Thyroid gland (tissue), 4 donors: ENCODE measurements around the gene FAM76A. TPM values are rescaled to one million over a fixed set of nuclear protein-coding genes. Genes with fewer than 3 reads are reported as not detected.
"Not testable (repeated sequence)": the region's sequence is repeated elsewhere in the genome, so short reads cannot be mapped to it uniquely, and the experiment has no call there.

Experiments
- DNase-seq, 2 donors: peaks; one replicate each; pipeline ENCODE4 v3.0.0-alpha.2; 2019
- H3K27ac ChIP-seq, 3 donors: fragments of 200-600 bp; sonication (generic); 1 replicate in 2 of 3; 2 replicates in 1 of 3; pipeline ENCODE4 v1.5.1; 2016 to 2019; ENCODE audit warnings: mild to moderate bottlenecking in 1 of 3, moderate library complexity in 1 of 3
- H3K27me3 ChIP-seq: fragments of 200-600 bp; sonication (generic); one replicate; pipeline ENCODE4 v1.5.1; 2019
- H3K36me3 ChIP-seq, 2 donors: fragments of 200-600 bp; sonication (generic); one replicate each; pipeline ENCODE4 v1.5.1; 2016 to 2019
- H3K4me1 ChIP-seq, 2 donors: fragments of 200-600 bp; sonication (generic); one replicate each; pipeline ENCODE4 v1.5.1; 2017 to 2019
- H3K4me3 ChIP-seq, 3 donors: fragments of 200-600 bp; sonication (generic); replicated peaks in 1 of 3; 1 replicate in 2 of 3; 2 replicates in 1 of 3; pipeline ENCODE4 v1.5.1; 2016; ENCODE audit warnings: mild to moderate bottlenecking in 1 of 3
- H3K9me3 ChIP-seq: fragments of 200-600 bp; sonication (generic); one replicate; pipeline ENCODE4 v1.5.1; 2017
- CTCF ChIP-seq, 6 experiments: fragments of 200-600 bp in 3 of 6; fragments of 450-650 bp in 3 of 6; sonication (generic) in 3 of 6; IDR thresholded peaks; one replicate each; pipeline ENCODE4 v1.5.1; 2016 to 2019; ENCODE audit warnings: antibody characterized with exemption in 6 of 6, mild to moderate bottlenecking in 2 of 6, inconsistent platforms in 1 of 6, moderate library complexity in 1 of 6
- POLR2A ChIP-seq, 2 donors: fragments of 450-650 bp; IDR thresholded peaks; one replicate each; pipeline ENCODE4 v1.6.1; 2017; ENCODE audit warnings: antibody characterized with exemption in 2 of 2, mild to moderate bottlenecking in 2 of 2, moderate library complexity in 1 of 2
- WGBS, 2 donors: methylation state at CpG; one replicate each; pipeline ENCODE4 v1.1.5; 2017; 5-methylcytosine and 5-hydroxymethylcytosine counted together
- intact Hi-C: fragments of 100-400 bp; cut with DNase I; formaldehyde crosslinking; loops from one replicate; pipeline ENCODE4 v1.15.1; 2023
- total RNA-seq, 4 donors: library from RNA; depleted of rRNA; stranded (reverse); fragments of >200 nt; gene quantifications; one replicate each; pipeline ENCODE4 v1.2.3, GENCODE V29; 2016

Gene FAM76A
- total RNA-seq, result 10 to 100 TPM; 23.7 to 32.6 (median 30.7) TPM

GRCh38 chr1:27725374-27726172 is at the start of gene FAM76A:
FAM76A (plus strand) TSS chr1:27725961; CDS start chr1:27726081, 120 bp downstream.
- no peaks in the 10 kb centered on the region for H3K36me3 ChIP-seq
- no peaks in the 10 kb centered on the region for H3K27me3 ChIP-seq
- H3K9me3 ChIP-seq, result no peaks in the 10 kb centered on the region
- intact Hi-C loops, result loop anchor here (5.0 kb wide), 1 partner anchor 53 kb away; the partner anchor contains the start of gene IFI6
- TF ChIP-seq POLR2A (IDR thresholded peaks at IDR 0.05), result peak; percentile 37 to 92
- peak in 3 of 6 experiments; percentile 35 to 55 (median 49) for TF ChIP-seq CTCF (IDR thresholded peaks at IDR 0.05)
- H3K4me3 ChIP-seq, result peak within 1 kb of the TSS; percentile 75 to 95 (median 79)
- peak; percentile 99 for DNase-seq
- 8 to 10% methylated on average over 19 to 27 of the region's 72 CpGs for WGBS, 2 donors
- H3K27ac ChIP-seq, result peak within 1 kb of the TSS; percentile 88 to 95 (median 95)
- peaks cover 11 to 15% of the 10 kb centered on the region in 2 donors for H3K4me1 ChIP-seq

- intact Hi-C loops, result loop anchor here (10.0 kb wide), 1 partner anchor 158 kb away; the partner anchor contains the start of gene PPP1R8
- Histone ChIP-seq H3K4me1 (peaks cover 10 to 12% of the 10 kb centered on the region in 2 donors), H3K27ac (no peak overlapping the region), H3K27me3 (no peaks in the 10 kb centered on the region), H3K36me3 (no peaks in the 10 kb centered on the region), H3K4me3 (no peak overlapping the region), H3K9me3 (no peaks in the 10 kb centered on the region)
- TF ChIP-seq CTCF (IDR thresholded peaks at IDR 0.05) (no peak), POLR2A (IDR thresholded peaks at IDR 0.05) (no peak)
- WGBS, 2 donors, result 91 to 100% methylated on average over 1 of the region's 1 CpG
- no peak for DNase-seq
These were observed 49.4 kb upstream of the FAM76A start for GRCh38 chr1:27676410-27676809.

- intact Hi-C loops, result loop anchor here (10.0 kb wide), 1 partner anchor 156 kb away; the partner anchor contains the start of gene PPP1R8
- no peak overlapping the region for H3K4me3 ChIP-seq
- H3K27ac ChIP-seq, result no peak overlapping the region
These were observed 47.0 kb upstream of the FAM76A start for GRCh38 chr1:27678747-27679146.

GRCh38 chr1:27680225-27680791 is 45.5 kb upstream of the FAM76A start:
- not testable (repeated sequence) for H3K27me3 ChIP-seq
- 95 to 100% methylated on average over 2 of the region's 2 CpGs for WGBS, 2 donors

More at GRCh38 chr1:27678747-27679146, 47.0 kb upstream of the FAM76A start:
- Histone ChIP-seq H3K36me3 (no peaks in the 10 kb centered on the region), H3K4me1 (no peaks in the 10 kb centered on the region), H3K27me3 (no peaks in the 10 kb centered on the region), H3K9me3 (no peaks in the 10 kb centered on the region)
- no peak for DNase-seq
- TF ChIP-seq POLR2A (IDR thresholded peaks at IDR 0.05), result no peak
- no peak for TF ChIP-seq CTCF (IDR thresholded peaks at IDR 0.05)

GRCh38 chr1:27681580-27681979 is 44.2 kb upstream of the FAM76A start:
- H3K4me3 ChIP-seq, intact Hi-C loops, DNase-seq, H3K4me1 ChIP-seq, H3K9me3 ChIP-seq, H3K27ac ChIP-seq, H3K27me3 ChIP-seq, H3K36me3 ChIP-seq: not testable (repeated sequence)
- 97% methylated on average over 4 of the region's 4 CpGs for WGBS, 2 donors

More at GRCh38 chr1:27680225-27680791, 45.5 kb upstream of the FAM76A start:
- H3K4me1 ChIP-seq, H3K9me3 ChIP-seq, H3K27ac ChIP-seq, H3K4me3 ChIP-seq, H3K36me3 ChIP-seq, intact Hi-C loops, DNase-seq: not testable (repeated sequence)
